WTC11 (cell line): ENCODE data around the gene RCL1. TPM values are rescaled to one million over a fixed set of nuclear protein-coding genes. Genes with fewer than 3 reads are reported as not detected.

ENCODE experiments used
- ATAC-seq: fragments of 200-7000 bp; cut with Tn5 transposase; 2 replicates; pipeline ENCODE4 v1.10.0; 2021; ENCODE audit warnings: mild to moderate bottlenecking, moderate library complexity
- CTCF ChIA-PET: fragments of 300-600 bp; sonication (Branson Sonifier 250); formaldehyde crosslinking; loops from one replicate; lab custom pipeline; 2021; ENCODE audit warnings: antibody characterized with exemption; lab: Charles Lee
- POLR2A ChIA-PET: fragments of 350-600 bp; sonication (Branson Sonifier 250); formaldehyde crosslinking; loops from one replicate; lab custom pipeline; 2021; ENCODE audit warnings: antibody characterized with exemption; lab: Charles Lee
- DNase-seq: peaks from one replicate; pipeline ENCODE4 v3.0.0; 2021; ENCODE audit warnings: low spot score
- H3K27ac Mint-ChIP-seq: 2 replicates; pipeline ENCODE4 v1.8.0; 2021; ENCODE audit warnings: mixed read lengths
- H3K27me3 Mint-ChIP-seq: 2 replicates; pipeline ENCODE4 v1.8.0; 2021; ENCODE audit warnings: low read depth, mild to moderate bottlenecking, moderate library complexity, mixed read lengths
- H3K36me3 Mint-ChIP-seq: 2 replicates; pipeline ENCODE4 v1.8.0; 2021; ENCODE audit warnings: mixed read lengths
- H3K4me1 Mint-ChIP-seq: 2 replicates; pipeline ENCODE4 v1.8.0; 2022; ENCODE audit warnings: mixed read lengths
- H3K4me3 Mint-ChIP-seq: 2 replicates; pipeline ENCODE4 v1.8.0; 2021; ENCODE audit warnings: mild to moderate bottlenecking, moderate library complexity, mixed read lengths
- H3K9me3 Mint-ChIP-seq: 2 replicates; pipeline ENCODE4 v1.8.0; 2021; ENCODE audit warnings: mixed read lengths
- CBFB ChIP-seq: sonication (generic); formaldehyde crosslinking; IDR thresholded peaks from 2 replicates; pipeline ENCODE4 v1.8.1; 2022; ENCODE audit warnings: mild to moderate bottlenecking, low read depth, missing genetic modification reagents
- EMX1 ChIP-seq: fragments of 250-450 bp; sonication (Bioruptor Pico); IDR thresholded peaks from 2 replicates; pipeline ENCODE4 v1.8.0; 2021; ENCODE audit warnings: mild to moderate bottlenecking
- GABPB1 ChIP-seq: sonication (generic); formaldehyde crosslinking; IDR thresholded peaks from 2 replicates; pipeline ENCODE4 v1.8.1; 2023; ENCODE audit warnings: mild to moderate bottlenecking, missing genetic modification reagents
- IRF2 ChIP-seq: sonication (generic); formaldehyde crosslinking; IDR thresholded peaks from 2 replicates; pipeline ENCODE4 v1.8.0; 2022; ENCODE audit warnings: low read depth, missing genetic modification reagents, borderline replicate concordance
- OVOL2 ChIP-seq: fragments of 250-450 bp; sonication (Bioruptor Pico); IDR thresholded peaks from 2 replicates; pipeline ENCODE4 v1.9.0; 2021; ENCODE audit warnings: mild to moderate bottlenecking, borderline replicate concordance
- SMAD4 ChIP-seq: sonication (generic); formaldehyde crosslinking; IDR thresholded peaks from 2 replicates; pipeline ENCODE4 v1.8.0; 2022; ENCODE audit warnings: mild to moderate bottlenecking, missing genetic modification reagents
- ZNF317 ChIP-seq: sonication (generic); formaldehyde crosslinking; IDR thresholded peaks from 2 replicates; pipeline ENCODE4 v1.8.1; 2023; ENCODE audit warnings: low read depth, mild to moderate bottlenecking, moderate library complexity, missing genetic modification reagents, borderline replicate concordance
- ZNF396 ChIP-seq: fragments of 250-450 bp; sonication (Bioruptor Pico); IDR thresholded peaks from 2 replicates; pipeline ENCODE4 v1.8.0; 2021; ENCODE audit warnings: mild to moderate bottlenecking, moderate library complexity, borderline replicate concordance
- total RNA-seq: library from RNA; stranded (reverse); gene quantifications from 3 replicates; pipeline ENCODE4 v1.2.3, GENCODE V29; 2021
- TF ChIP-seq, protein P1 (sequence below): sonication (generic); formaldehyde crosslinking; IDR thresholded peaks from 2 replicates; pipeline ENCODE4 v1.8.0; 2022; ENCODE audit warnings: mild to moderate bottlenecking, missing genetic modification reagents
- TF ChIP-seq, protein P2 (sequence below): sonication (generic); formaldehyde crosslinking; IDR thresholded peaks from 2 replicates; pipeline ENCODE4 v1.8.0; 2023; ENCODE audit warnings: missing genetic modification reagents, mild to moderate bottlenecking, borderline replicate concordance
- TF ChIP-seq, protein P3 (sequence below): sonication (generic); formaldehyde crosslinking; IDR thresholded peaks from 2 replicates; pipeline ENCODE4 v1.8.1; 2023; ENCODE audit warnings: mild to moderate bottlenecking, missing genetic modification reagents, moderate library complexity
- TF ChIP-seq, protein P4 (sequence below): fragments of 250-450 bp; sonication (Bioruptor Pico); conservative IDR thresholded peaks from 2 replicates; pipeline ENCODE4 v1.9.0; 2021; ENCODE audit warnings: mild to moderate bottlenecking
- TF ChIP-seq, protein P5 (sequence below): sonication (generic); formaldehyde crosslinking; conservative IDR thresholded peaks from 2 replicates; pipeline ENCODE4 v1.8.1; 2023; ENCODE audit warnings: mild to moderate bottlenecking, low read depth, missing genetic modification reagents, moderate library complexity

Gene RCL1
- total RNA-seq, 1 experiment from 2014 or later = 27.2 TPM

DNA sequence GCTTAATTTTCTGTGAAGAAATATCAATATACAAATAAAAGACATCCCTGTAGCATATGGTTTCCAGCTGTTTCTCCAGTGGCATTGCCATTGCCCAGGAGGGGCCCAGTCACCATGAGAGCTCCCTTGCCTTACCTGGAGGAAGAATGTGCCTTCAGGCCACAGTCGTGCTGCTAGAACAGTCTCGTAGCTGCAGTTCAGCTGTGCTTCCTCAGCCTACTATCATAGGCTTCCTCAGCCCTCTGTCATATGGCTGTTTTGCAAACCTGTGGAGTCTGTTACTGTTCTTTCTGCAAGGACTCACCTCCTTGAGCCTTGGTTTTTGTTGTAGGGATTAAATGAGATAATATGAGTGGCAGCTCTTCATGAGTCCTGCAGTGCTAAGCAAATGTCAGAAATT, 67.6 kb downstream of the RCL1 start (continued):
- no peak for TF ChIP-seq GABPB1 (CRISPR knock-in tag)
- TF ChIP-seq ZNF396 (CRISPR knock-in tag) = no peak
- TF ChIP-seq, protein P1, sequence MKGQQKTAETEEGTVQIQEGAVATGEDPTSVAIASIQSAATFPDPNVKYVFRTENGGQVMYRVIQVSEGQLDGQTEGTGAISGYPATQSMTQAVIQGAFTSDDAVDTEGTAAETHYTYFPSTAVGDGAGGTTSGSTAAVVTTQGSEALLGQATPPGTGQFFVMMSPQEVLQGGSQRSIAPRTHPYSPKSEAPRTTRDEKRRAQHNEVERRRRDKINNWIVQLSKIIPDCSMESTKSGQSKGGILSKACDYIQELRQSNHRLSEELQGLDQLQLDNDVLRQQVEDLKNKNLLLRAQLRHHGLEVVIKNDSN = no peak
- no peak for TF ChIP-seq CBFB (CRISPR knock-in tag)
- TF ChIP-seq ZNF317 (CRISPR knock-in tag) = no peak
- TF ChIP-seq, protein P2, sequence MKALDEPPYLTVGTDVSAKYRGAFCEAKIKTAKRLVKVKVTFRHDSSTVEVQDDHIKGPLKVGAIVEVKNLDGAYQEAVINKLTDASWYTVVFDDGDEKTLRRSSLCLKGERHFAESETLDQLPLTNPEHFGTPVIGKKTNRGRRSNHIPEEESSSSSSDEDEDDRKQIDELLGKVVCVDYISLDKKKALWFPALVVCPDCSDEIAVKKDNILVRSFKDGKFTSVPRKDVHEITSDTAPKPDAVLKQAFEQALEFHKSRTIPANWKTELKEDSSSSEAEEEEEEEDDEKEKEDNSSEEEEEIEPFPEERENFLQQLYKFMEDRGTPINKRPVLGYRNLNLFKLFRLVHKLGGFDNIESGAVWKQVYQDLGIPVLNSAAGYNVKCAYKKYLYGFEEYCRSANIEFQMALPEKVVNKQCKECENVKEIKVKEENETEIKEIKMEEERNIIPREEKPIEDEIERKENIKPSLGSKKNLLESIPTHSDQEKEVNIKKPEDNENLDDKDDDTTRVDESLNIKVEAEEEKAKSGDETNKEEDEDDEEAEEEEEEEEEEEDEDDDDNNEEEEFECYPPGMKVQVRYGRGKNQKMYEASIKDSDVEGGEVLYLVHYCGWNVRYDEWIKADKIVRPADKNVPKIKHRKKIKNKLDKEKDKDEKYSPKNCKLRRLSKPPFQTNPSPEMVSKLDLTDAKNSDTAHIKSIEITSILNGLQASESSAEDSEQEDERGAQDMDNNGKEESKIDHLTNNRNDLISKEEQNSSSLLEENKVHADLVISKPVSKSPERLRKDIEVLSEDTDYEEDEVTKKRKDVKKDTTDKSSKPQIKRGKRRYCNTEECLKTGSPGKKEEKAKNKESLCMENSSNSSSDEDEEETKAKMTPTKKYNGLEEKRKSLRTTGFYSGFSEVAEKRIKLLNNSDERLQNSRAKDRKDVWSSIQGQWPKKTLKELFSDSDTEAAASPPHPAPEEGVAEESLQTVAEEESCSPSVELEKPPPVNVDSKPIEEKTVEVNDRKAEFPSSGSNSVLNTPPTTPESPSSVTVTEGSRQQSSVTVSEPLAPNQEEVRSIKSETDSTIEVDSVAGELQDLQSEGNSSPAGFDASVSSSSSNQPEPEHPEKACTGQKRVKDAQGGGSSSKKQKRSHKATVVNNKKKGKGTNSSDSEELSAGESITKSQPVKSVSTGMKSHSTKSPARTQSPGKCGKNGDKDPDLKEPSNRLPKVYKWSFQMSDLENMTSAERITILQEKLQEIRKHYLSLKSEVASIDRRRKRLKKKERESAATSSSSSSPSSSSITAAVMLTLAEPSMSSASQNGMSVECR (CRISPR knock-in tag) = no peak
- TF ChIP-seq EMX1 = no peak

DNA sequence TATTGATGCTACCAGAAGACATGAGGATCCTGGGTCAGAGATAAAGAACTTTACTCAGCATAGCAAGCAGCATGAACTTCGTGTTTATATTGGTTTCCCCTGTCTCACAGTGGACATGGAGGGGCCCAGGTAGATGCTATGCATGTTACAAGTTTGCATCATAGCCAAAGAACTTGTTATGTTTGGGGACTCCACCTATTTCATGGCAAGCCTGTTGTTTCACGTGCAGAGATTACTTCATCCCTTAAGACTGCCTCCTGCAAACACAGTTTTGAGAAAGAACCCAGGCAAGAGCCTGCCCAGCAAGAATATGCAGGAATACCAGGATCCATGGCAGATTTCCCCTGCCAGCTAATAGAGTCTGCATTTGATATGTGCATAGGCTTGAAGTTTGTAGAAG, 68.4 kb downstream of the RCL1 start:
- ATAC-seq = no peak
- Mint-ChIP-seq H3K4me3 (no peak overlapping the region), H3K4me1 (peaks cover 9% of the 10 kb centered on the region), H3K27ac (no peak overlapping the region), H3K9me3 (no peaks in the 10 kb centered on the region), H3K36me3 (peaks cover 20% of the 10 kb centered on the region), H3K27me3 (no peaks in the 10 kb centered on the region)
- TF ChIP-seq, protein P3, sequence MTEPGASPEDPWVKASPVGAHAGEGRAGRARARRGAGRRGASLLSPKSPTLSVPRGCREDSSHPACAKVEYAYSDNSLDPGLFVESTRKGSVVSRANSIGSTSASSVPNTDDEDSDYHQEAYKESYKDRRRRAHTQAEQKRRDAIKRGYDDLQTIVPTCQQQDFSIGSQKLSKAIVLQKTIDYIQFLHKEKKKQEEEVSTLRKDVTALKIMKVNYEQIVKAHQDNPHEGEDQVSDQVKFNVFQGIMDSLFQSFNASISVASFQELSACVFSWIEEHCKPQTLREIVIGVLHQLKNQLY (CRISPR knock-in tag) = no peak
- TF ChIP-seq IRF2 (CRISPR knock-in tag) (no peak), SMAD4 (CRISPR knock-in tag) (no peak), OVOL2 (CRISPR knock-in tag) (no peak), CBFB (CRISPR knock-in tag) (no peak)
- TF ChIP-seq, protein P4, sequence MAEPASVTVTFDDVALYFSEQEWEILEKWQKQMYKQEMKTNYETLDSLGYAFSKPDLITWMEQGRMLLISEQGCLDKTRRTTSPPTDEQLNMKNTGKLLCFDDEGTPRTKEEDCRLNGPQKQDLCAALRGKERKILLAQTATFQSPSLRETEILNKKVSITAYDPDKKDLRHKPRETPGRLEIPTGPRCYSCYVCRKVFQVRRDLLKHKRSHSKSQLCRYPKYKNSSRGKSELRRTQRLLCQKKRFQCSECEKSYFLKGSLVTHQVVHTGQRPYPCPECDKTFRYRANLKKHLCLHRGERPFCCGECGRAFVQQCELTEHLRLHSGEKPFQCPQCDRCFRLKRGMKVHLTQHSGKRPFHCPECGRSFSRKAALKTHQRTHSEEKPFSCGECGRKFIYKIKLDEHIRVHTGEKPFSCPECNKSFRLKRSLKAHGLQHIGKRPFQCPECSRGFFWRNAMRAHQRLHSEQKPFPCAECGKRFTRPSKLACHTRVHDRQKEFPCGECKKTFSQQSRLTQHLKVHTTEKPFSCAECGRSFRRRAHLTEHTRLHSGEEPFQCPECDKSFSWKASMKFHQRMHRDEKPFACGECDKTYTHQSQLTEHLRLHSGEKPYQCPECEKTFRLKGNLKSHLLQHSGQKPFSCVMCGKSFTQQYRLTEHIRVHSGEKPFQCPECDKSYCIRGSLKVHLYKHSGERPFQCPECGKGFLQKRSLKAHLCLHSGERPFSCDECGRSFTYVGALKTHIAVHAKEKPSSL (CRISPR knock-in tag) = no peak
- POLR2A ChIA-PET = no interaction called here
- DNase-seq = no peak
- CTCF ChIA-PET = no interaction called here

DNA sequence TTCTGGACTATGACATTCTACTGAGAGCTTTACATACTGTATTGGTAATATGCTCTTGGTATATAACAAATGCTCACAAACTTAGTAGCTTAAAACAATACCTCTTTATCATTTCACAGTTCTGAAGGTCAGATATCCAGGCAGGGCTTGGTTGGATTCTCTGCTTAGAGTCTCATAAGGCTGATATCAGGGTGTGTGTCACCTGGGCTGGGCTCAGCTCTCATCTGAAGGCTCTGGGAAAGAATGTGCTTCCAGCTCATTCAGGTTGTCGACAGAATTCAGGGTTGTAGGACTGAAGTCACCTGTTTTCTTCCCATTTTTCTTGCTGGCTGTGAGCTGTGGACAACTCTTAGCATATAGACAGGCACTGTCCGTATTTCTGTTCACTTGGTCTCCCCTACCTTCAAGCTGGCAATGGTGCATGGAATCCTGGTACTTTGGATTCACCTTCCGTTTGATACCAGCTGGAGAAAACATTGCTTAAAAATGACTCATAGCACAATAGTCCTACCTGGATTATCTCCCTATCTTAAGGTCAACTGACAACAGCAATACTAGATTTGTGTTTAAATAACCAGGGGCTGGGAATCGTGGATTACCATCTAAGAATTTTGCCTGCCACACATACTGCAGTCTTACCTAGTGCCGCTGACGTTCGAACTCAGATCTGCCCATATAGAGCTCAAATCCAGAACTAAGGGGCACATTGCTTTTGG, 69.2 kb downstream of the RCL1 start:
- peaks cover 9% of the 10 kb centered on the region for H3K4me1 Mint-ChIP-seq
- H3K4me3 Mint-ChIP-seq = no peak overlapping the region
- no peaks in the 10 kb centered on the region for H3K27me3 Mint-ChIP-seq
- no peak for DNase-seq
- CTCF ChIA-PET = no interaction called here
- peaks cover 20% of the 10 kb centered on the region for H3K36me3 Mint-ChIP-seq
- H3K27ac Mint-ChIP-seq = no peak overlapping the region
- TF ChIP-seq, protein P5, sequence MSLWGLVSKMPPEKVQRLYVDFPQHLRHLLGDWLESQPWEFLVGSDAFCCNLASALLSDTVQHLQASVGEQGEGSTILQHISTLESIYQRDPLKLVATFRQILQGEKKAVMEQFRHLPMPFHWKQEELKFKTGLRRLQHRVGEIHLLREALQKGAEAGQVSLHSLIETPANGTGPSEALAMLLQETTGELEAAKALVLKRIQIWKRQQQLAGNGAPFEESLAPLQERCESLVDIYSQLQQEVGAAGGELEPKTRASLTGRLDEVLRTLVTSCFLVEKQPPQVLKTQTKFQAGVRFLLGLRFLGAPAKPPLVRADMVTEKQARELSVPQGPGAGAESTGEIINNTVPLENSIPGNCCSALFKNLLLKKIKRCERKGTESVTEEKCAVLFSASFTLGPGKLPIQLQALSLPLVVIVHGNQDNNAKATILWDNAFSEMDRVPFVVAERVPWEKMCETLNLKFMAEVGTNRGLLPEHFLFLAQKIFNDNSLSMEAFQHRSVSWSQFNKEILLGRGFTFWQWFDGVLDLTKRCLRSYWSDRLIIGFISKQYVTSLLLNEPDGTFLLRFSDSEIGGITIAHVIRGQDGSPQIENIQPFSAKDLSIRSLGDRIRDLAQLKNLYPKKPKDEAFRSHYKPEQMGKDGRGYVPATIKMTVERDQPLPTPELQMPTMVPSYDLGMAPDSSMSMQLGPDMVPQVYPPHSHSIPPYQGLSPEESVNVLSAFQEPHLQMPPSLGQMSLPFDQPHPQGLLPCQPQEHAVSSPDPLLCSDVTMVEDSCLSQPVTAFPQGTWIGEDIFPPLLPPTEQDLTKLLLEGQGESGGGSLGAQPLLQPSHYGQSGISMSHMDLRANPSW = no peak
- TF ChIP-seq, all 79 proteins: peak for 0
- H3K9me3 Mint-ChIP-seq = no peaks in the 10 kb centered on the region
- no peak for ATAC-seq
- POLR2A ChIA-PET = interaction anchor here (0.5 kb wide), 1 partner anchor 34 kb away, joined by 3 read pairs; no protein-coding TSS in a partner anchor
